SU-DHL-6 (cell line): ENCODE measurements around the gene EYA3.

ENCODE experiments used
- H2AFZ ChIP-seq: fragments of 200-600 bp; sonication (generic); 2 replicates; pipeline ENCODE4 v1.6.1; 2014; ENCODE audit warnings: low read depth, mild to moderate bottlenecking, moderate library complexity, mixed read lengths, antibody characterized with exemption, low read length; ENCODE audit not compliant: severe bottlenecking
- H3F3A ChIP-seq: fragments of 200-600 bp; shearing (Covaris generic); 2 replicates; pipeline ENCODE4 v1.6.0; 2016; ENCODE audit warnings: antibody characterized with exemption, mild to moderate bottlenecking; ENCODE audit not compliant: insufficient read depth
- H3K27ac ChIP-seq: fragments of 200-600 bp; sonication (generic); 2 replicates; pipeline ENCODE4 v1.5.1; 2016; ENCODE audit warnings: low read depth, mild to moderate bottlenecking, low read length, moderate library complexity, mixed read lengths
- H3K27me3 ChIP-seq: fragments of 200-600 bp; sonication (generic), shearing (Covaris generic); 2 replicates; pipeline ENCODE4 v1.6.0; 2014; ENCODE audit warnings: mild to moderate bottlenecking, low read length
- H3K36me3 ChIP-seq: fragments of 200-600 bp; sonication (generic); 2 replicates; pipeline ENCODE4 v1.6.1; 2014; ENCODE audit warnings: mild to moderate bottlenecking, low read length, mixed read lengths
- H3K4me2 ChIP-seq: fragments of 300-600, 200-600 bp; shearing (Covaris generic), sonication (generic); 2 replicates; pipeline ENCODE4 v1.6.0; 2014; ENCODE audit warnings: low read length, low read depth, mild to moderate bottlenecking; ENCODE audit not compliant: poor library complexity, severe bottlenecking
- H3K4me3 ChIP-seq: fragments of 200-600 bp; sonication (generic); 2 replicates; pipeline ENCODE4 v1.5.1; 2014; ENCODE audit warnings: antibody characterized with exemption, low read length, mild to moderate bottlenecking, mixed read lengths; ENCODE audit not compliant: insufficient read depth, poor library complexity, severe bottlenecking
- H3K79me2 ChIP-seq: fragments of 200-600 bp; sonication (generic); 2 replicates; pipeline ENCODE4 v1.6.1; 2014; ENCODE audit warnings: mild to moderate bottlenecking, low read length, moderate library complexity; ENCODE audit not compliant: insufficient read depth
- H3K9ac ChIP-seq: fragments of 200-600 bp; sonication (generic); 2 replicates; pipeline ENCODE4 v1.7.0; 2014; ENCODE audit warnings: mild to moderate bottlenecking, low read length
- H3K9me2 ChIP-seq: fragments of 200-600 bp; sonication (generic); replicated peaks from 2 replicates; pipeline ENCODE4 v1.6.1; 2014; ENCODE audit warnings: low read length; ENCODE audit not compliant: insufficient read depth
- H3K9me3 ChIP-seq: fragments of 200-600 bp; sonication (generic); 2 replicates; pipeline ENCODE4 v1.6.1; 2014; ENCODE audit warnings: low read length, mixed read lengths; ENCODE audit not compliant: insufficient read depth
- H4K20me1 ChIP-seq: fragments of 200-600 bp; sonication (generic); 2 replicates; pipeline ENCODE4 v1.6.1; 2014; ENCODE audit warnings: low read depth, mild to moderate bottlenecking, antibody characterized with exemption, low read length, moderate library complexity, mixed read lengths
- EZH2phosphoT487 ChIP-seq: fragments of 200-600 bp; sonication (generic), shearing (Covaris generic); conservative IDR thresholded peaks from 2 replicates; pipeline ENCODE4 v1.6.1; 2018; ENCODE audit warnings: mild to moderate bottlenecking, antibody characterized with exemption, low read length, moderate library complexity, mixed read lengths
- TF ChIP-seq, protein P1 (sequence below): fragments of 200-600 bp; sonication (generic); IDR thresholded peaks from one replicate; pipeline ENCODE4 v1.5.1; 2017; ENCODE audit warnings: antibody characterized with exemption, mild to moderate bottlenecking, low read length, moderate library complexity; ENCODE audit not compliant: insufficient read depth, poor library complexity, severe bottlenecking

Gene EYA3

DNA sequence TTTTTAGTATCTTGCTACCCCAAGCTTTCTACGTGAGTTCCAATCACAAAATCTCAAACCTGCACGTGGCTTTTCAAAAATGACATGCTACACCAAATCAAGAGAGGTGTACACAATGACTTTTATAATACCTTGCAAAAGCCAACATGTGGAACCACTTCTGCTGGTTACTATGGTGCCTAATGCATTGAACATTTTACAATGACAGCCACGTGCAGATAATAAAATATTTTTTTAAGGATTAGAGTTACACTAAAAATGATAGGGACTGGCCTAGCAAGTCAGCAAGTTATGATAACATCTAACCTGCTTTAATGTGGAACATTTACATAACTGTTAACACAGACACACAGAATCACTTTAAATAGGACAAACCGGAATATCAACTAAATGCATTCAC, 30.2 kb downstream of the EYA3 start:
- H3K9ac ChIP-seq, result no peak overlapping the region

DNA sequence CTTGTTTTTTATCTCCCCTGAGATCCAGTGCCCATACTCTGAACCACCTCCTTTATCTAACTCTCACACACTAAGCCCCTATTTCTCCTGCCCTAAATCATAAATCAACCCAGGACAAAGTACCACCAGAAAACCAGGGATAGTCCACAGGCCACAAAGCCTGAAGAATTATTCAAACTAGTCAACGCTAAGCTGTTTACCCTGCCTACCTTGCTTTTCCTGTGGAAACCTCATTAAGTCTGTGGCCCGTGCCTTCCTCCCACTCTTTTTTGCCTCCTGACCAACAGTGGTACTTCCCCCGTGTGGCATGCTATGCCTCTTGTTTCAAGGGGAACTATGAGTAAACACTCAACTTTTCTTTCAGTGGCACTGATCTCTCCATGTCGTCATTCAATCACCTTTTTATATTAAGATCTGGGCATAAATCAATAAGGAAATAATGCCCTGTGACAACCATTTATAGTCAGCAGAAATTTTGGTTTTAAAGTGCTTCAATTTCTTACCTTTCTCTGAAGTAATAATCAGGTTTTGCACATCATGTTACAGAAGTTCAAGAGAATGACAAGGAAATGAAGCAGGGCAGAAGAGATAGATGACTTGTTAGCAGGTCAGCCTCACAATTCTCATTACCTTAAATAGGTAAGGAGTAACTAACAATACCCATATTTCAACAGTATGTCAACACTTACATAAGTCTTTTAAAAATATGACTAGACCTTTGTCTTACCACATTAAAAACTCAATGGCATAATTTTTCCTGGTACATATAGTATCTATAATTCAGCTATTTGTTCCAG, 32.1 kb downstream of the EYA3 start:
- Histone ChIP-seq H3K4me3 (no peak overlapping the region), H3K9me3 (no peaks in the 10 kb centered on the region), H4K20me1 (no peaks in the 10 kb centered on the region), H3F3A (peaks cover 27% of the 10 kb centered on the region), H3K36me3 (peaks cover 11% of the 10 kb centered on the region; the same call in 1 of the 2 replicates), H3K4me2 (no peak overlapping the region), H3K27ac (no peak overlapping the region; the same call in 1 of the 2 replicates), H3K27me3 (no peaks in the 10 kb centered on the region), H2AFZ (no peak overlapping the region), H3K9ac (no peak overlapping the region), H3K79me2 (peaks cover 66% of the 10 kb centered on the region), H3K9me2 (no peaks in the 10 kb centered on the region)
- TF ChIP-seq, protein P1, sequence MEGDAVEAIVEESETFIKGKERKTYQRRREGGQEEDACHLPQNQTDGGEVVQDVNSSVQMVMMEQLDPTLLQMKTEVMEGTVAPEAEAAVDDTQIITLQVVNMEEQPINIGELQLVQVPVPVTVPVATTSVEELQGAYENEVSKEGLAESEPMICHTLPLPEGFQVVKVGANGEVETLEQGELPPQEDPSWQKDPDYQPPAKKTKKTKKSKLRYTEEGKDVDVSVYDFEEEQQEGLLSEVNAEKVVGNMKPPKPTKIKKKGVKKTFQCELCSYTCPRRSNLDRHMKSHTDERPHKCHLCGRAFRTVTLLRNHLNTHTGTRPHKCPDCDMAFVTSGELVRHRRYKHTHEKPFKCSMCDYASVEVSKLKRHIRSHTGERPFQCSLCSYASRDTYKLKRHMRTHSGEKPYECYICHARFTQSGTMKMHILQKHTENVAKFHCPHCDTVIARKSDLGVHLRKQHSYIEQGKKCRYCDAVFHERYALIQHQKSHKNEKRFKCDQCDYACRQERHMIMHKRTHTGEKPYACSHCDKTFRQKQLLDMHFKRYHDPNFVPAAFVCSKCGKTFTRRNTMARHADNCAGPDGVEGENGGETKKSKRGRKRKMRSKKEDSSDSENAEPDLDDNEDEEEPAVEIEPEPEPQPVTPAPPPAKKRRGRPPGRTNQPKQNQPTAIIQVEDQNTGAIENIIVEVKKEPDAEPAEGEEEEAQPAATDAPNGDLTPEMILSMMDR, result no peak
- no peak for TF ChIP-seq EZH2phosphoT487

More for the DNA sequence above, 30.2 kb downstream of the EYA3 start:
- Histone ChIP-seq H3K36me3 (peaks cover 9% of the 10 kb centered on the region; the same call in 1 of the 2 replicates), H3K4me2 (peak overlapping the region; percentile 39), H3K27ac (peak overlapping the region; percentile 18; the same call in 1 of the 2 replicates), H3K9me3 (no peaks in the 10 kb centered on the region), H3K9me2 (no peaks in the 10 kb centered on the region), H2AFZ (no peak overlapping the region), H4K20me1 (no peaks in the 10 kb centered on the region), H3F3A (peaks cover 40% of the 10 kb centered on the region), H3K79me2 (peaks cover 77% of the 10 kb centered on the region), H3K27me3 (no peaks in the 10 kb centered on the region), H3K4me3 (no peak overlapping the region)
- TF ChIP-seq EZH2phosphoT487, result no peak
- TF ChIP-seq, protein P1, result no peak

- Histone ChIP-seq H3K79me2 (peaks cover 29% of the 10 kb centered on the region), H4K20me1 (no peaks in the 10 kb centered on the region; the same call in 1 of the 2 replicates), H3K27me3 (no peaks in the 10 kb centered on the region), H3K9me2 (no peaks in the 10 kb centered on the region), H3K4me3 (no peak overlapping the region), H3K4me2 (no peak overlapping the region), H3K36me3 (peaks cover 31% of the 10 kb centered on the region; the same call in 1 of the 2 replicates), H2AFZ (no peak overlapping the region), H3K9me3 (no peaks in the 10 kb centered on the region), H3K27ac (no peak overlapping the region), H3F3A (peaks cover 16% of the 10 kb centered on the region; the same call in 1 of the 2 replicates), H3K9ac (no peak overlapping the region)
- TF ChIP-seq, protein P1, result no peak
- TF ChIP-seq EZH2phosphoT487, result no peak
Measured at GRCh38 chr1:28050776-28051175, 37.6 kb downstream of the EYA3 start.
